Activated effector memory CD4-positive, alpha-beta T cell treated with Interleukin-2 at 50 U/mL for 16 hours (primary cell): Measurements from ENCODE around the gene ZNF467.
A peak's percentile ranks its signal among the peaks of the same experiment; 100 is the strongest.

Source experiments
- DNase-seq: peaks from one replicate; pipeline ENCODE4 v3.0.0-alpha.2; 2020

Gene ZNF467

GRCh38 chr7:149783386-149784250 is 10.2 kb upstream of the ZNF467 start:
- DNase-seq, result no peak

- DNase-seq, result no peak
Measured at GRCh38 chr7:149782682-149783345, 9.4 kb upstream of the ZNF467 start.

- DNase-seq, result no peak
Measured at GRCh38 chr7:149781921-149782320, 8.5 kb upstream of the ZNF467 start.

DNA sequence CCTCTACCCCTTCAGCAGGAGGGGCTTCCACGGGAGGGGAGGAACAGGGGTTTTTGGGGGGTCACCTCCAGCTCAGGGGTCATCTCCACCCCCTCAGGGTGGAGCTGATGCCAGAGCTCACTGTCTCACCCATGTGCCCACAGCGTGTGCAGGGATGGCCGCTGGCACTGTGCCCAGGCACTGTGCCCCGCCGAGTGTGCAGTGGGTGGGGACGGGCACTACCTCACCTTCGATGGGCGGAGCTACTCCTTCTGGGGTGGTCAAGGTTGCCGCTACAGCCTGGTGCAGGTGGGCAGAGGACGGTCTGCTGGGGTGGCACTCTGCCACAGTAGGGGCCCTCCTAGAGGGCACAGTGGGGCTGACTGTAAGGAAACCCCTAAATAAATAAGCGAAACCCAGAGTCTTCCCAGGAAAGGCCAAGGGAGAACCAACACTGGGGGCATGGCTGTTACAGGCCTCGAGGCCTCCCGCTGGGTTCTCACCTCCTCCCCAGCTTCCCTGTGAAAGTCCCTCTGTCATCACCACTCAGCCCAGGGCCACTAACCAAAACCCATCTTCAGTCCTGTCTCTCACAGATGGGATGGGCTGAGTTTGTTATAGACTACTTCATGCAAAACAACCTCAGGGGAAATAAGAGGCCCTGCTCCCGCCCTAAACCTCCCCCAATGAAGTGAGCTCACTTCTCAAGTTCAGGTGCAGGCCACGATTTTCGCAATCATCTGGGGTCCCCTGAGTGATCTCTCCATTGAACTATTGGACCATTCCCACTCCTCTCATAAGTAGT is 7.4 kb upstream of the ZNF467 start:
- no peak for DNase-seq

DNA sequence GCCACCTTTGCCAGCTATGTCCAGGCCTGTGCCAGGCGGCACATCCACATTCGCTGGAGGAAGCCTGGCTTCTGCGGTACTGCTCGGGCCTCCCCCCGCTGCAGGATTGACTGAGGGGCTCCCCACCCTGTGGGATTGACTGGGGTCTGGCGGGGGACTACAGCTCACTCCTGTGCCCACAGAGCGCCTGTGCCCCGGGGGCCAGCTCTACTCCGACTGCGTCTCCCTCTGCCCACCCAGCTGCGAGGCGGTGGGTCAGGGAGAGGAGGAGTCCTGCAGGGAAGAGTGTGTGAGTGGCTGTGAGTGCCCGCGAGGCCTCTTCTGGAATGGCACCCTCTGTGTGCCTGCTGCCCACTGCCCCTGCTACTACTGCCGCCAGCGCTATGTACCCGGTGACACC is 6.7 kb upstream of the ZNF467 start:
- DNase-seq, result no peak

GRCh38 chr7:149779502-149779805 is 6.1 kb upstream of the ZNF467 start:
- no peak for DNase-seq

DNA sequence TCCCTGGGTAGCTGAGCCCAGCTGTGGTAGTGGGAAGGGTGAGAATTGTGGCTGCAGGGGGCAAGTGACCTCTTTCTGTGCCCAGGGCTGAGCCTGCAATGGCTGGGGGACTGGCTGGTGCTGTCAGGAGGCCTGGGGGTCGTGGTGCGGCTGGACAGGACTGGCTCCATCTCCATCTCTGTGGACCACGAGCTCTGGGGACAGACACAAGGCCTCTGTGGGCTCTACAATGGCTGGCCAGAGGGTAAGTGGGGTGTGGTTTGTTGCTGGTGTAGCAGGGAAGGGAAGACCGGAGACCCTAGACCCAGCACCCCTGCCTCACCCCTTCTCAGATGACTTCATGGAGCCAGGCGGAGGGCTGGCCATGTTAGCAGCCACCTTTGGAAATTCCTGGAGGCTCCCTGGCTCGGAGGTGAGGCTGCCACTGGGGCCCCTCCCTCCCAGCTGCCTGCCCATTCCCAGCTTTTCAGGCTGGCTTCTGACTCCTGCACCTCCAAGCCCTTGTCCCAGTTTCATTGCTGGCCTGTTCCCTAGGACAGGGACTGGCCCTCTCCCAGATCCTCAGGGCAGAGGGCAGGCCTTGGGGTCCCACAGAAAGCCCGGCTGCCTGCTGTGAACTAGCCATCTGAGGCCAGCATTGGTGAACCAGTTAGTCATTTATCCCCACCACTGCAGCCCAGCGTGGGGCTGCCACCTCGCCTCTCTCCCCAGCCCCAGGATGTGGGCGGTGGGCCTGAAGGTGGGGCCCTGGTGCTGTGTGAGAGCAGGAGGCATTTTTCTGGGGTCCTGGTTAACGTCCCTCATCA is 5.5 kb upstream of the ZNF467 start:
- no peak for DNase-seq

GRCh38 chr7:149778327-149778637 is 4.9 kb upstream of the ZNF467 start:
- DNase-seq, result no peak

DNA sequence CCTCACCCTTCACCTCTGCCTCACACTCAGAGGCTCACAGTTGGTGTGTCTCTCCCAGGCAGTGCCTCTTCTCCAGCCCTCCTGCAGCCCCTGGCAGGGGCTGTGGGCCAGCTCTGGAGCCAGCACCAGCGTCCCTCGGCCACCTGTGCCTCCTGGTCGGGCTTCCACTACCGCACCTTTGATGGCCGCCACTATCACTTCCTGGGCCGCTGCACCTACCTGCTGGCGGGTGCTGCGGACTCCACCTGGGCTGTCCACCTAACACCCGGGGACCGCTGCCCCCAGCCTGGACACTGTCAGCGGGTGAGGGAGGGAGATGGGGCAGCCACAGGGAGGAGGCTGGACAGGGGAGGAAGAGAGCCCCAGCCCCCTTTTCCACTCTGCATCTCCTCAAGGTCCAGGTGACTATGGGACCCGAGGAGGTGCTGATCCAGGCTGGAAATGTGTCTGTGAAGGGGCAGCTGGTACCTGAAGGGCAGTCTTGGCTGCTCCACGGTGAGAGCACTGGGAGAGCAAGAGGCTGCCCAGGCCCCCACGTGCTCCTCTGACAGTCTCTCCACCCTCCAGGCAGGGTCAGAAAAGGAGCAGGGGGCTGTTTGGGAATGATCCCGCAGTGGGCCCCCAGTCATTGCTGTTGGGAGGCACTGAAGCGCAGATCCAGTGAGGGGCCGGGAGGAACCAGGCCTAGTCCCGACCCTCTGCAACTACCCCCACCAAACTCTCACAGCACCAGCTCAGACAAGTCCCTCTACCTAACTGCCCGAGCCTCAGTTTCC is 4.4 kb upstream of the ZNF467 start:
- no peak for DNase-seq

DNA sequence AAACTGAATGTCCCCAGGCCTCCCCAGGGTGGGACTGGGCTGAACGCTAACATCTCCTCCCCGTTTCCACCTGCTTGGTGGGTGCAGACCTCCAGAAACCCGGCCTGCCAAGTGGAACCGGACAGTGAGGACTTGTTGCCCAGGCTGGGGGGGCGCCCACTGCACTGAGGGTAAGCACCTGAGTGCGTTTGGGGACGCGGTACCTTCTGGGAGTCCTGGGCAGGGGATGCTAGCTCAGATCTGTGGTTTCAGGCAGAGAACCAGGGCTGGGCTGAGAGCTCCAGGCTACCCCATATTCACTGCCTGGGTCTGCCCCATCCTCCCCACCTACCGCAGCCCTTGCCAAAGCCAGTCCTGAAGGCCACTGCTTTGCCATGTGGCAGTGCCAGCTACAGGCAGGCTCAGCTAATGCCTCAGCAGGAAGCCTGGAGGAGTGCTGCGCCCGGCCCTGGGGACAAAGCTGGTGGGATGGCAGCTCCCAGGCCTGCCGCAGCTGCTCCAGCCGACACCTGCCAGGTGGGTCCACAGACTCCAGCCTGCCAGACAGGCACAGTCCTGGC is 3.5 kb upstream of the ZNF467 start:
- DNase-seq, result no peak

- no peak for DNase-seq
Measured at GRCh38 chr7:149776289-149776688, 2.9 kb upstream of the ZNF467 start.

DNA sequence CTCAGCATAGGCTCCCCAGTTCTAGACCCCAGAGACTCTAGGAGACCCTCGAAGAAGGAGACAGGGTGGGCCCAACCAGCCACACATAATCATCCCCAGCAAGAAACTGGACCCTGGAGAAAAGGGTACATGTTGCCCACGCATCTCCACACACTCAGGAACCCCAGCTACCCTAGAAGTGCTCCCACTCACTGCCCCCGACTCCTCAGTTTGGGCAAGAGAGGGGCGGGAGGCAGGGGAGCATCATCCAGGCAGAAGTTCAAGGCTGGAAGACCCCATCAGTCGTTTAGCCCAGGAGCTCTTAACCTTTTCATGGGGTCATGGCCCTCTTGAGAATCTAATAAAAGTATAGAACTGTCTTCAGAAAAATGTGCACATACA is 1.8 kb upstream of the ZNF467 start:
- no peak for DNase-seq

DNA sequence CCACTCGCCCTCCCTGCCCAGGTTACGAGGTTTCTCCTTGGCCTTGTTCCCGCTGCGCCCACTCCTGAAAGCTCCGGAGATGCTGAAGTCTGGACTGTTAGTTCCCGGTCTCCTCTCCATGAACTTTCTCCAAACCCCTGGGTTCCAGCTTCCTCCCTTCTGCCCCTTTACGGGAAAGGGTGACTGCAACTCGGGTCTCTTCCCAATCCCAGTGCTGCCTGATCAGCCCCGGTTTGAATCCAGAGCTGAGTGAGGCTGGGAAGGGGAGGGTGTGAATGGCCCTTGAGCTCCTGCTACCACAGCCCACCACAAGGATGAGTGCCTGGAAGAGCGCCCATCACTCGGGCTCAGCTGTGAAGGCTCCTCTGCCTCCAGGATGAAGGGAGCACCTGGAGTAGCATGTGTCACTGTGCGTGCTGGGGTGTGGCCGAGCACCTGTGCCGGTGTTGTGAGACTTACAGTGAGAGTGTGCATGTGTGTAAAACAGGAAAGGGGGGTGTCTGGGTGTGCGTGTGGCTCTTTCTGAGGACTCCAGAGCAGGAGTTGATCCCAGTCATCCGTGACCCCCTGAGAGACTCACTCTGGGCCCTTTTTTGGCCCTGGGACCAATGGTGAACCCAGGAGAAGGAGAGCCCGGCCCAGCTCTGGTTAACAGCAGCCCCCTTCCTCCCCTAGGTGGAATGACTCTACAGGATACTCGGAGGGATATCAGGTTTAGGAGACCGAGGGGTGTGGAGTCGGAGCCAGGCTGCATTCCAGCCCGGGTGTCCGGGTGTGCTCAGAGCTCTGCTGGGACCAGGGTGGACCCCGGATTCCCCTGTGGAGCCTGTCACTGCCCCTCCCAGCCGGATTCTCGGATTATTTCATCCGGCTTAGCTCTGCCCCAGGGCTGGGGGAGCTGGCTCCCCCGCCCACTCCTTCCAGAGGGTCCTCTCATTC is 1.1 kb upstream of the ZNF467 start:
- no peak for DNase-seq

GRCh38 chr7:149772956-149773434 is 393 bp downstream of the ZNF467 start:
- peak; percentile 10 for DNase-seq

DNA sequence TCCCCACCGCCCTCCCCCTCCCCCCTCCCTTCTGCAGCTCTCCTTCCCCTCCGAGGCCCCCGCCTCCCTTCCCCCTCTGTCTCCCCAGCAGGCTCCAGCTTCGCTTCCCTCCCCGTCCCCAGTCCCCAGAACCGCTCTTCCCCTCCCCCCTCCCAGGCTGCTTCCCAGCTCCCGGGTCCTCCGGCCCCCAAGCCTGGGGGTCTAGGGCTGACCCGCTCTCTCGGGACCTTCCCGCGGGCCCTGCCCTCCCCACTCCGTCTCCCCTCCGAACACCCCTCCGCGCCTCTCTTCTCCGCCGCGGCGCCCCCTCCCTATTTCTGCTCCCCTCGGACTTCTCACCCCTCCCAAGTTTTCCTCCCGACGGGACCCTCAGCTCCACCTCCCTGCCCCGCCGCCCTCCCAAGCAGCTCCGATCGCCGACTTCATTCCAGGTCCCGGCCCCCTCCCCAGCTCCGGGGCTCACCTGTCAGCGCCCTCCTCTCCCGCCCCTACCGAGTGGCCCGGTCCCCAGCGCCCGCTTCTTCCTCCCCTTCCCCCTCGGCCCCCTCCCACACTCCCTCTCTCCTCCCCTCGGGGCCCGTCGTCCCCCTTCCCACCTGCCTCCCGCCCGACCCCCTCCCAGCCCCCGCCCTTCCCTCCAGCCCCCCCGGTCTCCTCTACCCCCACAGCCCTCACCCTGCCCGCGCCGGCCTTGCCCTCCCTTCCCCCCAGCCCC is 990 bp downstream of the ZNF467 start:
- no peak for DNase-seq

DNA sequence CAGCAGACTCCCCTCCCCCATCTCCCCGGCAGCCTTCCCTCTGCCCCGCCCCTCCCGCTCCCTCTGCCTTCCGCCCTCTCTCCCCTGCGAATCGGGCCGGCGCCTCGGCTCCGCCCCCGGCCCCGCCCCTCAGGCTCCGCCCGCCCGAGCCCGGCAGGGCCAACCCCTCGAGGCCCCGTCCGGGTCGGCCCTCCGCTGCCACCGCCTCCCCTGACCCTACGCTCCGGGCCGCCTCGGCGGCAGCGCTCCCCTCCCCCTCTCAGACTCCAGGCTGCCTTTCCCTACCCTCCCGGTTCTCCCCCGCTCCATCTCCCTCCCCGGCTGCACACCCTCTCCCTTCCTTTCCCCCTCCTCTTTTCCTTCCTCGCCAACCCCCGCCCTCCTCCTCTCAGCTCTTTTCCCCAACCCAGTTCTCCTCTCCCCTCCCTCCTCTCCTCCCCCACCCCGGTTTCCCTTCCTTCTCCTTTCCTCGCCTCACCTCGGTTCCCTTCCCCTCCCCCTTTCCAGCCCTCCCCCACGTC is 1.6 kb downstream of the ZNF467 start:
- DNase-seq, result peak; percentile 83

DNA sequence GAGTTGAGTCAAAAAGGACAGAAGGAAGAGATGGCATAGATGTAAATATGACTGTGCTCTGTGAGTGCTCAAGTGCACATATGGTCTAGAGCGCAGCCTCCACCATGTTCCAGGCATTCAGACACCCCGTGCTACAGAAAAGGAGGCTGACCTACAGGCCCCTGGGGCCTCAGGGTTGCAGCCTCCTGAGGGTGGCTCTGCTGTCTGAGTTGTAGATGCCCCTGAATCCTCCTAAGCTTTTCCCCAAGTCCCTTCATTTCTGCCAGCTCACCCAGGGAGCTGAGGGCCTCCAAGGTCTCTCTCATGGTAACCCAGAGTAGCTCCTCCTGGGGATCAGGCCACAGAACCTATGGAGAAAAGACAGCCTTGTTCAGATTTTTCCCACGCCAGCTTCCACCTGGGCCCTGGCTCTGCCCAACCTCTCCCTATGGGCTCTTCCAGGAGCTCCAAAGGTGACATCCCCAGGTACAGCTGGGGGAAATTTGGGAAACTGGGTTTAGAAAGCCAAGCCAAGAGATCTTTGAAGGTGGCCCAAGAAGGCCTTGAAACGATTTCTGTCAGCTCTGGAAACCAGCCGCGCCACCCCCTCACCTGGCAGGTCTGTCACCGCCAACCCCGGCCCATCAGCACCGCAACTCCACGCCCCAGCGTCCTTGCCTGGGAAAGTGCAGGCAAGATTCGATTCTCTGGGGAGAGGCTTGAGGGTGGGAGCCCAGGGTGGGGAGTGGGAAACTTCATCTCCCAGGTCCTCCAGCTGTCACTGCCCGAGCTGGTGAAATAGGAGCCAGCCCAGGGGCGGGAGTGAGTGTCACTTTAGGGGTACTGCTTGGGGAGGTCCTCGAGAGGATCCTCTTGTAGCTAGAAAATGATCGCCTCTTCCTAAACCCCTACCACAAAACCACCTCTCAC is 2.4 kb downstream of the ZNF467 start:
- no peak for DNase-seq

DNA sequence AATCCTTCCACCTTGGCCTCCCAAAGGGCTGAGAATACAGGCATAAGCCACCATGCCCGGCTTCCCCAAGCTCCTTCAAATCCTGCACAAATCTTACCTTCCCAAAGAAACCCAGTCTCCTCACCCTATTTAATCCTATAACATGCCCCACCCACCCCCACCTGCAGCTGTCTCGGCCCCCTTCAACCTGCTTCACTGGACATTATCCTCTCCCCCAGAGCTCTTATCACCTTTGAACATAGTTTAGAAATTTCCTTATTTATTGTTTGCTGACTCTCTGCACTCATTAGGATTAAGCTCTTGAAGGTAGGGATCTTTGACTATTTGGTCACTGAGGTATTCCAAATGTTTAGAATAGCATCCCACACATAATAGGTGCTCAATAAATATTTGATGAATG is 3.5 kb downstream of the ZNF467 start:
- DNase-seq, result no peak

- DNase-seq, result no peak
Measured at GRCh38 chr7:149768931-149769330, 4.5 kb downstream of the ZNF467 start.
